Ascending aorta (tissue), 2 donors: ENCODE data around the gene KXD1. TPM values are rescaled to one million over a fixed set of nuclear protein-coding genes. Genes with fewer than 3 reads are reported as not detected.
"Not testable (repeated sequence)": the region's sequence is repeated elsewhere in the genome, so short reads cannot be mapped to it uniquely, and the experiment has no call there.

Experiments used
- DNase-seq, 2 donors: peaks; one replicate each; pipeline ENCODE4 v3.0.0-alpha.2; 2019; ENCODE audit warnings: low spot score in 2 of 2
- H3K27ac ChIP-seq, 2 donors: fragments of 200-600 bp; sonication (generic); one replicate each; pipeline ENCODE4 v1.5.1; 2016 to 2017; ENCODE audit warnings: mild to moderate bottlenecking in 1 of 2
- H3K27me3 ChIP-seq: fragments of 200-600 bp; sonication (generic); one replicate; pipeline ENCODE4 v1.5.1; 2017
- H3K36me3 ChIP-seq, 2 donors: fragments of 200-600 bp; sonication (generic); one replicate each; pipeline ENCODE4 v1.5.1; 2016
- H3K4me1 ChIP-seq, 2 donors: fragments of 200-600 bp; sonication (generic); one replicate each; pipeline ENCODE4 v1.5.1; 2016 to 2017; ENCODE audit warnings: mild to moderate bottlenecking in 1 of 2
- H3K4me3 ChIP-seq, 2 donors: fragments of 200-600 bp; sonication (generic); one replicate each; pipeline ENCODE4 v1.5.1; 2016 to 2017; ENCODE audit warnings: mild to moderate bottlenecking in 1 of 2
- H3K9me3 ChIP-seq, 2 donors: fragments of 200-600 bp; sonication (generic); one replicate each; pipeline ENCODE4 v1.5.1; 2016
- intact Hi-C: fragments of 100-400 bp; cut with DNase I; formaldehyde crosslinking; loops from one replicate; pipeline ENCODE4 v1.15.1; 2023
- total RNA-seq: library from RNA; depleted of rRNA; stranded (reverse); fragments of >200 nt; gene quantifications from one replicate; pipeline ENCODE4 v1.1.0, GENCODE V29; 2016
- TF ChIP-seq, protein P1 (sequence below), 3 experiments: fragments of 200-600 bp in 2 of 3; fragments of 450-650 bp in 1 of 3; sonication (generic) in 2 of 3; IDR thresholded peaks; one replicate each; pipeline ENCODE4 v1.5.1; 2016 to 2019; ENCODE audit warnings: antibody characterized with exemption in 3 of 3, mild to moderate bottlenecking in 1 of 3, moderate library complexity in 1 of 3

KXD1 gene
- total RNA-seq, 1 donor from 2014 or later = 178 TPM

DNA sequence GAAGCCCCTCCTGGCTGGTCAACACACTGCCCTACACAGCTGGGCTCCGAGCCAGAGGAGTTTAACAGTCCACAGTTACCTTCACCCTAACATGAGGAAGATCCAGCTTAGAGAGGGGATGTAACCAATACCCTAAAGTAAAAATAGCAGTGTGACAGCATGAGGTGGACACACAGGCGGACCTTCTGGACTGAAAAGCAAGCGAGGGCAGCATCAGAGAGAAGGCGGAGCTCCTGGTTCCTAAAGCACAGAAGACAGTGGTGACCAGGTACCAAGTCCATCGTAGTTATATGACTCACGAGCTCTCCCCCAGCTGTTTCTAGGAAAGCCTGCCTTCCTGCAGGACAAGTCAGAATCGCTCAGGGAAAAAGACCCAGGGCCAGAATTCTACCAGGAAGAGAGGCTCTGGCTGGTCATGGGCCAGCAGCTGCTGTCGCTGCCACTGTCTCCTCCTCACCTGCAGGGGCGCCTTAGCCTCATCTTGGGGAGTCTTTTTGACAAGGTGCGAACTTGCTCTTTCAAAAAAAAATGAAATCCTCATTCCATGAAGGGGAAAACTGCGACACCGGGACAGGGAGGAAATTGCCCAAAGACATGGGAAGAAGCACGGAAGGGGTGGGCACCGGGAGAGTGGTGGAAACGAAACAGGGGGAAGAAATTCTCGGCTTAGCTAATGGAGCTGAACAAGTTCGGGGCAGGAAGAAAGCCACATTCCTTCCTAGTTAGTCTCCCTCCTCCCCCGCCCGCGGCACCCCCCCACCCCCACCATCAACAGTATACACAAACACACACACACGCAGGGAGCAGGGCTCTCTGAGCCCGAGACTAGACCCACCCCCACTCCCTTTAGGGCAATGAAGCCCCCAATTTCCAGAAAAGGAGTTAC is 37.5 kb upstream of the KXD1 start:
- intact Hi-C loops = loop anchor here (1.0 kb wide), 1 partner anchor 19 kb away; no protein-coding TSS in a partner anchor
- Histone ChIP-seq H3K9me3 (no peaks in the 10 kb centered on the region), H3K27ac (peak overlapping the region; percentile 97 to 99), H3K4me3 (peak overlapping the region; percentile 97 to 99), H3K27me3 (no peaks in the 10 kb centered on the region), H3K4me1 (peaks cover 4 to 23% of the 10 kb centered on the region in 2 donors), H3K36me3 (no peaks in the 10 kb centered on the region)
- TF ChIP-seq, protein P1, sequence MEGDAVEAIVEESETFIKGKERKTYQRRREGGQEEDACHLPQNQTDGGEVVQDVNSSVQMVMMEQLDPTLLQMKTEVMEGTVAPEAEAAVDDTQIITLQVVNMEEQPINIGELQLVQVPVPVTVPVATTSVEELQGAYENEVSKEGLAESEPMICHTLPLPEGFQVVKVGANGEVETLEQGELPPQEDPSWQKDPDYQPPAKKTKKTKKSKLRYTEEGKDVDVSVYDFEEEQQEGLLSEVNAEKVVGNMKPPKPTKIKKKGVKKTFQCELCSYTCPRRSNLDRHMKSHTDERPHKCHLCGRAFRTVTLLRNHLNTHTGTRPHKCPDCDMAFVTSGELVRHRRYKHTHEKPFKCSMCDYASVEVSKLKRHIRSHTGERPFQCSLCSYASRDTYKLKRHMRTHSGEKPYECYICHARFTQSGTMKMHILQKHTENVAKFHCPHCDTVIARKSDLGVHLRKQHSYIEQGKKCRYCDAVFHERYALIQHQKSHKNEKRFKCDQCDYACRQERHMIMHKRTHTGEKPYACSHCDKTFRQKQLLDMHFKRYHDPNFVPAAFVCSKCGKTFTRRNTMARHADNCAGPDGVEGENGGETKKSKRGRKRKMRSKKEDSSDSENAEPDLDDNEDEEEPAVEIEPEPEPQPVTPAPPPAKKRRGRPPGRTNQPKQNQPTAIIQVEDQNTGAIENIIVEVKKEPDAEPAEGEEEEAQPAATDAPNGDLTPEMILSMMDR (IDR thresholded peaks at IDR 0.05) = peak; percentile 41 to 45 (median 42)
- DNase-seq = peak in 1 of 2 donors; percentile 86

DNA sequence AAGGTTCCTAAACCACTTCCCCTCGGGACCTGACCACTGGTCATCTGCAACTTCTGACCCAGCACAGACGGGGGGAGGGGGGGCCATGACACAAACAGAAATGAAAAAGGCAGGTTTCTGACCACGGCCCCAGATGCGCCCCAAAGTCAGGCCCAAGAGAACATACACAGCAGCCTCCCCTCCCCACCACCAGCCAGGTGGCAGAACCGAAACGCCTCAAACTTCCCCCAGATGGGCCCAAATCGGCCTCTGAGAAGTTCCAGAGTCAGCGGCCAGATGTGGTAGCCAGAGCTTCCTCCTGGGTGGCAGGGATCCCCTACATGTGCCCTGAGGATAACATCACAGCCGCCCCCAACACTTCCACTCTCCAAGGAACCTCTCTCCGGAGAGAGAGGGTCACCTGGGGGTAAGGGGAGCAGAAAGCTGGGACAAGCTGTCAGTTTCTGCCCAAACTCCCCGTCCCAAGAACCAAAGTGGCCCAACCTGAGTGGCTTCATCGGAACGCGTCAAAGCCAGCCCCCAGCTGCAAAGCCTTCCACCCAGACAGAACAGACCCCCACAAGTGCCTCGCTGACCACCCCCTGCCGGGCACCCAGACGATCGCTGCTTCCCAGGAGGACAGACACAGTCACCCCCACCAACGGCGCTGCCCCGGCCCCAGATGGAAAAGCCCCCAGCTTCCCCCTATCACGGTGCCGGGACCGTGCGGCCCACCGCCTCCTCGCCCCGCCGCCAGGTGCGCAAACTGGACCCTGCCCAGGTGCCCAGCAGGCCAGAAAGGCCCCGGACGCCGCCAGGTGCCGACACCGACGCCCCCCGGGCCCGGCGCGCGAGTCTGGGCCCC is 36.6 kb upstream of the KXD1 start:
- H3K27ac ChIP-seq = peak overlapping the region; percentile 97 to 99
- intact Hi-C loops = loop anchor here (1.0 kb wide), 1 partner anchor 20 kb away; no protein-coding TSS in a partner anchor
- TF ChIP-seq, protein P1 (IDR thresholded peaks at IDR 0.05) = peak in 1 of 3 experiments; percentile 17
- H3K9me3 ChIP-seq = no peaks in the 10 kb centered on the region
- peak in 1 of 2 donors; percentile 73 for DNase-seq
- H3K4me3 ChIP-seq = peak overlapping the region; percentile 97 to 99
- no peaks in the 10 kb centered on the region for H3K27me3 ChIP-seq
- H3K4me1 ChIP-seq = peaks cover 3 to 16% of the 10 kb centered on the region in 2 donors
- H3K36me3 ChIP-seq = no peaks in the 10 kb centered on the region

DNA sequence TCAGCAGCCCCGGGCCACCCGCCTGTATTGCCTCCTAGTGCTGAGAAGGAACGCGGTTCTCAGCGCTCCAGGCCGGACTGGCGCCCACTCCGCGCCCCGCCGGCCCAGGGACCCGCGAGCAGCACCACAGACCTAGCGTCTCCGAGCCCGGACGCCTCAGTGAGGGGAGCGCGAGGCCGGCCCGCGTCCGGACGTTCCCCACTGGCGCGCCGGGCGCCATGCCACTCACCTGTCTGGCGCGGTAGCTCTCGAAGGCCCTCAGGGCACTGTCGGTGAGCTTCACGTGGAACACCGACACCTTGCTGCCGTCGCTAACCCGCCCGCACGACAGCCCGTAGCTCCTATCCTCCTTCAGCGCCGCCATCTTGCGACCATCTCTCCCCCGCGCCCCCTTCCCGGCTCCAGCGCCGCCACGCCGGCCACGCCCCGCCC is 36.0 kb upstream of the KXD1 start, which contains the start of gene ELL:
Gene ELL, minus strand, starts transcription at position 379 of the 432 bp plus-strand sequence. Its CDS starts 15 bp downstream, at position 364.
- peak within 1 kb of the TSS; percentile 97 to 99 for H3K4me3 ChIP-seq
- intact Hi-C loops = loop anchor here (1.0 kb wide), 5 partner anchors 22 to 115 kb away; partner anchors contain the start of genes FKBP8, KXD1 and UBA52
- no peaks in the 10 kb centered on the region for H3K27me3 ChIP-seq
- peak within 1 kb of the TSS; percentile 97 to 99 for H3K27ac ChIP-seq
- H3K36me3 ChIP-seq = no peaks in the 10 kb centered on the region
- H3K4me1 ChIP-seq = peaks cover 3 to 11% of the 10 kb centered on the region in 2 donors
- DNase-seq = peak in 1 of 2 donors; percentile 72
- TF ChIP-seq, protein P1 (IDR thresholded peaks at IDR 0.05) = peak in 1 of 3 experiments; percentile 0
- H3K9me3 ChIP-seq = no peaks in the 10 kb centered on the region

GRCh38 chr19:18522124-18522861 is 35.4 kb upstream of the KXD1 start:
- peak; percentile 100 for DNase-seq
- peaks cover 3 to 10% of the 10 kb centered on the region in 2 donors for H3K4me1 ChIP-seq
- TF ChIP-seq, protein P1 (IDR thresholded peaks at IDR 0.05) = peak in 1 of 3 experiments; percentile 31
- no peaks in the 10 kb centered on the region for H3K9me3 ChIP-seq
- H3K4me3 ChIP-seq = peak overlapping the region; percentile 97 to 99
- intact Hi-C loops = loop anchor here (1.0 kb wide), 5 partner anchors 21 to 114 kb away; partner anchors contain the start of genes FKBP8, KXD1 and UBA52
- no peaks in the 10 kb centered on the region for H3K27me3 ChIP-seq
- peak overlapping the region; percentile 97 to 99 for H3K27ac ChIP-seq
- no peaks in the 10 kb centered on the region for H3K36me3 ChIP-seq

DNA sequence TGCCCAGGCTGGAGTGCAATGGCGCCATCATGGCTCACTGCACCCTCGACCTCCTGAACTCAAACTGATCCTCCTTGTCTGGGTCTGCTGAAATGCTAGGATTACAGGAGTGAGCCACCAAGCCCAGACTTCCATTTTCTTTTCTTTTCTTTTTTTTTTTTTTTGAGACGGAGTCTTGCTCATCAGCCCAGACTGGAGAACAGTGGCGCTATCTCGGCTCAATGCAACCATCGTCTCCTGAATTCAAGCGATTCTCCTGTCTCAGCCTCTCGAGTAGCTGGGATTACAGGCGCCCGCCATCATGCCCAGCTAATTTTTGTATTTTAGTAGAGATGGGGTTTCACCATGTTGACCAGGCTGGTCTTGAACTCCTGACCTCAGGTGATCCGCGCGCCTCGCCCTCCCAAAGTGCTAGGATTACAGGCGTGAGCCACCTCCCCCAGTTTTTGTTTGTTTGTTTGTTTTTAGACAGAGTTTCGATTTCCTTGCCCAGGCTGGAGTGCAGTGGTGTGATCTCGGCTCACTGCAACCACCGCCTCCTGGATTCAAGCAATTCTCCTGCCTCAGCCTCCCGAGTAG is 34.7 kb upstream of the KXD1 start:
- DNase-seq, H3K27me3 ChIP-seq, H3K36me3 ChIP-seq, H3K9me3 ChIP-seq: not testable (repeated sequence)
- Histone ChIP-seq H3K4me1 (peaks cover 3 to 10% of the 10 kb centered on the region in 2 donors), H3K27ac (peak overlapping the region; percentile 12 to 62), H3K4me3 (peak overlapping the region; percentile 37 to 49)
- intact Hi-C loops = loop anchor here (1.0 kb wide), 5 partner anchors 20 to 113 kb away; partner anchors contain the start of genes FKBP8, KXD1 and UBA52
